22Rv1 (cell line): Measurements from ENCODE around the gene ZNF784.

ENCODE experiments used
- CTCF ChIP-seq: fragments of 450-650 bp; IDR thresholded peaks from 2 replicates; pipeline ENCODE4 v1.5.1; 2017; ENCODE audit warnings: mild to moderate bottlenecking
- ZFX ChIP-seq: fragments of 450-650 bp; IDR thresholded peaks from 2 replicates; pipeline ENCODE4 v1.6.1; 2017; ENCODE audit warnings: antibody characterized with exemption, borderline replicate concordance

- no peak for TF ChIP-seq ZFX
- TF ChIP-seq CTCF = no peak
Observed at GRCh38 chr19:55650126-55650557, 25.8 kb upstream of the ZNF784 start.
